ENCODE measurements around the gene HRH3.

DNA sequence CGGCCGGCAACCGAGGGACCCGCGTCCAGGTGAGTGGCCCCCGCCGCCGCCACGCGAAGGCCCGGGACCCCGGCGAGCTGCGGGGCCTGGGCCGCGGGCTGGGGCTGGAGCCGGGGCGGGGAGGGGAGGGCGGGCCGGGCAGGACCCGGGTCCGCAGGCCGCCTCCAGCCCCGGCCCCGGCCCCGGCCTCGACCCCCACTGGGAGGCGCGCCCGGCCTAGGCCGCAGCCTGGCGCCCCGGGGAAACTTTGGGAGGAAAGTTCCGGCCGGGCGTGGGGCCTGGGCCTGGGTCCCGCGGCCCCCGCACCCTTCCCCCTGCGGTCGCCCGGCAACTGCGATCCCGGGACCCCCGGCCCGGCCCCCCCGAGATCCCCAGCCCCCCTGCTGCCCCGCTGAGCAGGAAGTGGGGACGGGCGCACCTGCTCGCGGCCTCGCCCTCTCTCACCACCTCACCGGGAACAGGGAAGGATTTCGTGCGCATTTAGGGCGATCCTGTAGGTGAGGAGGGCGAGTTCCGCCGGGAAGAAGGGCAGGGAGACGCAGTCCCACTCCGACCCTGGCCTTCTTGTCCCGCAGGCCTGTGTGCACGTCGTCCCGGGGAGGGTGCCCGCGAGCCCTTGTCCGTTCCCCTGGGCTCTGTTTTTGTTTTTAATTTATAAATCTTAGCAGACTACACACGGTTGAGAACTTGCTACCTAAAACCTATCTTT is 18.6 kb upstream of the HRH3 start:
- TF ChIP-seq, protein P1, sequence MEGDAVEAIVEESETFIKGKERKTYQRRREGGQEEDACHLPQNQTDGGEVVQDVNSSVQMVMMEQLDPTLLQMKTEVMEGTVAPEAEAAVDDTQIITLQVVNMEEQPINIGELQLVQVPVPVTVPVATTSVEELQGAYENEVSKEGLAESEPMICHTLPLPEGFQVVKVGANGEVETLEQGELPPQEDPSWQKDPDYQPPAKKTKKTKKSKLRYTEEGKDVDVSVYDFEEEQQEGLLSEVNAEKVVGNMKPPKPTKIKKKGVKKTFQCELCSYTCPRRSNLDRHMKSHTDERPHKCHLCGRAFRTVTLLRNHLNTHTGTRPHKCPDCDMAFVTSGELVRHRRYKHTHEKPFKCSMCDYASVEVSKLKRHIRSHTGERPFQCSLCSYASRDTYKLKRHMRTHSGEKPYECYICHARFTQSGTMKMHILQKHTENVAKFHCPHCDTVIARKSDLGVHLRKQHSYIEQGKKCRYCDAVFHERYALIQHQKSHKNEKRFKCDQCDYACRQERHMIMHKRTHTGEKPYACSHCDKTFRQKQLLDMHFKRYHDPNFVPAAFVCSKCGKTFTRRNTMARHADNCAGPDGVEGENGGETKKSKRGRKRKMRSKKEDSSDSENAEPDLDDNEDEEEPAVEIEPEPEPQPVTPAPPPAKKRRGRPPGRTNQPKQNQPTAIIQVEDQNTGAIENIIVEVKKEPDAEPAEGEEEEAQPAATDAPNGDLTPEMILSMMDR (IDR thresholded peaks at IDR 0.05) = no peak
- TF ChIP-seq POLR2A (IDR thresholded peaks at IDR 0.05) = no peak
